Measurements from ENCODE around the gene PUSL1.

PUSL1 gene

DNA sequence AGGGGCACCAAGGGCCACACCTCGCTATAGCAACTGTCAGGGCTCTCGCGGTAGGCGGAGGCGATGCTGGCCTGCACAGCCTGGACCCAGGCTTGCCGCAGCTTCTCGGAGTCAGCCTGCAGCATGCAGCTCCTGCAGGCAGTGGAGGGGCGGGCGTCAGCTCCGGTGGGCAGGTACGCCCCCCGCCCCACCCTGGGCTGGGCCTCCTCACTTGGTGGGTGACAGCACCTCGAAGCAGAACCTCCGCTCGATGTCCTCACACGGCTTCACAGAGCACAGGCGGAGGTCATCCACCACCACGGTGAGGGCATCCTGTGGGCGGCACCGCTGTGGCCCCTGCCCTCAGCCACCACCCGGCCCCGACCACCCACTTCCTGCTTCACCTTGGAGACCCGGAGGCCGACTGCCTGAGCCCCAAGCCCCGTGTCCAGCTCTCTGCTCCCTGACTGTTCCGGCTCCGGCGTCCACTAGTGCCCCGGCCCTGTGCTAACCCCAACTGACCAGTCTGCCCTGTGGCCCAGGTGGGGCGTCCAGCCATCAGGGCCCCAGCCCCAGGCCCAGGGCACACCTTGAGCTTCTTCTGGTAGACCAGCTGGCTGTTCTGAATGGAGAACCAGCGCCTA is 10.5 kb upstream of the PUSL1 start (continued):
- TF ChIP-seq, protein P1, sequence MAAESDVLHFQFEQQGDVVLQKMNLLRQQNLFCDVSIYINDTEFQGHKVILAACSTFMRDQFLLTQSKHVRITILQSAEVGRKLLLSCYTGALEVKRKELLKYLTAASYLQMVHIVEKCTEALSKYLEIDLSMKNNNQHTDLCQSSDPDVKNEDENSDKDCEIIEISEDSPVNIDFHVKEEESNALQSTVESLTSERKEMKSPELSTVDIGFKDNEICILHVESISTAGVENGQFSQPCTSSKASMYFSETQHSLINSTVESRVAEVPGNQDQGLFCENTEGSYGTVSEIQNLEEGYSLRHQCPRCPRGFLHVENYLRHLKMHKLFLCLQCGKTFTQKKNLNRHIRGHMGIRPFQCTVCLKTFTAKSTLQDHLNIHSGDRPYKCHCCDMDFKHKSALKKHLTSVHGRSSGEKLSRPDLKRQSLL (tag by site-specific recombination; IDR thresholded peaks at IDR 0.05) = no peak
- TF ChIP-seq KLF9 (tag by site-specific recombination; IDR thresholded peaks at IDR 0.05; ENCODE audit: low read depth) (no peak), ZNF747 (tag by site-specific recombination; IDR thresholded peaks at IDR 0.05) (no peak), ZNF350 (tag by site-specific recombination; IDR thresholded peaks at IDR 0.05) (no peak), ZNF660 (tag by site-specific recombination; IDR thresholded peaks at IDR 0.05) (no peak), ZNF114 (tag by site-specific recombination; IDR thresholded peaks at IDR 0.05) (no peak), ZNF146 (tag by site-specific recombination; IDR thresholded peaks at IDR 0.05) (no peak), ZNF501 (tag by site-specific recombination; IDR thresholded peaks at IDR 0.05) (no peak), ZFP37 (tag by site-specific recombination; IDR thresholded peaks at IDR 0.05) (no peak), ZNF624 (tag by site-specific recombination; IDR thresholded peaks at IDR 0.05) (no peak), BCL11B (tag by site-specific recombination; IDR thresholded peaks at IDR 0.05; ENCODE audit: low read depth) (peak; percentile 48), ZBTB21 (tag by site-specific recombination; IDR thresholded peaks at IDR 0.05) (no peak), ZNF248 (tag by site-specific recombination; IDR thresholded peaks at IDR 0.05) (no peak), ZBTB7A (tag by site-specific recombination; IDR thresholded peaks at IDR 0.05; ENCODE audit: low read depth) (peak; percentile 96), PRDM1 (tag by site-specific recombination; IDR thresholded peaks at IDR 0.05) (no peak), GLIS1 (tag by site-specific recombination; IDR thresholded peaks at IDR 0.05) (no peak), ZNF48 (tag by site-specific recombination; IDR thresholded peaks at IDR 0.05) (no peak), GFI1B (tag by site-specific recombination; IDR thresholded peaks at IDR 0.05) (no peak), ZBTB8A (tag by site-specific recombination; IDR thresholded peaks at IDR 0.05) (no peak), ZNF768 (tag by site-specific recombination; IDR thresholded peaks at IDR 0.05) (no peak), ZNF560 (tag by site-specific recombination; IDR thresholded peaks at IDR 0.05; ENCODE audit: borderline replicate concordance) (no peak), TRIM28 (IDR thresholded peaks at IDR 0.05; ENCODE audit: borderline replicate concordance, low read length) (no peak), ZNF701 (tag by site-specific recombination; IDR thresholded peaks at IDR 0.05) (no peak), ZNF223 (tag by site-specific recombination; IDR thresholded peaks at IDR 0.05) (no peak), ZNF175 (tag by site-specific recombination; IDR thresholded peaks at IDR 0.05) (no peak)
- TF ChIP-seq, protein P2, sequence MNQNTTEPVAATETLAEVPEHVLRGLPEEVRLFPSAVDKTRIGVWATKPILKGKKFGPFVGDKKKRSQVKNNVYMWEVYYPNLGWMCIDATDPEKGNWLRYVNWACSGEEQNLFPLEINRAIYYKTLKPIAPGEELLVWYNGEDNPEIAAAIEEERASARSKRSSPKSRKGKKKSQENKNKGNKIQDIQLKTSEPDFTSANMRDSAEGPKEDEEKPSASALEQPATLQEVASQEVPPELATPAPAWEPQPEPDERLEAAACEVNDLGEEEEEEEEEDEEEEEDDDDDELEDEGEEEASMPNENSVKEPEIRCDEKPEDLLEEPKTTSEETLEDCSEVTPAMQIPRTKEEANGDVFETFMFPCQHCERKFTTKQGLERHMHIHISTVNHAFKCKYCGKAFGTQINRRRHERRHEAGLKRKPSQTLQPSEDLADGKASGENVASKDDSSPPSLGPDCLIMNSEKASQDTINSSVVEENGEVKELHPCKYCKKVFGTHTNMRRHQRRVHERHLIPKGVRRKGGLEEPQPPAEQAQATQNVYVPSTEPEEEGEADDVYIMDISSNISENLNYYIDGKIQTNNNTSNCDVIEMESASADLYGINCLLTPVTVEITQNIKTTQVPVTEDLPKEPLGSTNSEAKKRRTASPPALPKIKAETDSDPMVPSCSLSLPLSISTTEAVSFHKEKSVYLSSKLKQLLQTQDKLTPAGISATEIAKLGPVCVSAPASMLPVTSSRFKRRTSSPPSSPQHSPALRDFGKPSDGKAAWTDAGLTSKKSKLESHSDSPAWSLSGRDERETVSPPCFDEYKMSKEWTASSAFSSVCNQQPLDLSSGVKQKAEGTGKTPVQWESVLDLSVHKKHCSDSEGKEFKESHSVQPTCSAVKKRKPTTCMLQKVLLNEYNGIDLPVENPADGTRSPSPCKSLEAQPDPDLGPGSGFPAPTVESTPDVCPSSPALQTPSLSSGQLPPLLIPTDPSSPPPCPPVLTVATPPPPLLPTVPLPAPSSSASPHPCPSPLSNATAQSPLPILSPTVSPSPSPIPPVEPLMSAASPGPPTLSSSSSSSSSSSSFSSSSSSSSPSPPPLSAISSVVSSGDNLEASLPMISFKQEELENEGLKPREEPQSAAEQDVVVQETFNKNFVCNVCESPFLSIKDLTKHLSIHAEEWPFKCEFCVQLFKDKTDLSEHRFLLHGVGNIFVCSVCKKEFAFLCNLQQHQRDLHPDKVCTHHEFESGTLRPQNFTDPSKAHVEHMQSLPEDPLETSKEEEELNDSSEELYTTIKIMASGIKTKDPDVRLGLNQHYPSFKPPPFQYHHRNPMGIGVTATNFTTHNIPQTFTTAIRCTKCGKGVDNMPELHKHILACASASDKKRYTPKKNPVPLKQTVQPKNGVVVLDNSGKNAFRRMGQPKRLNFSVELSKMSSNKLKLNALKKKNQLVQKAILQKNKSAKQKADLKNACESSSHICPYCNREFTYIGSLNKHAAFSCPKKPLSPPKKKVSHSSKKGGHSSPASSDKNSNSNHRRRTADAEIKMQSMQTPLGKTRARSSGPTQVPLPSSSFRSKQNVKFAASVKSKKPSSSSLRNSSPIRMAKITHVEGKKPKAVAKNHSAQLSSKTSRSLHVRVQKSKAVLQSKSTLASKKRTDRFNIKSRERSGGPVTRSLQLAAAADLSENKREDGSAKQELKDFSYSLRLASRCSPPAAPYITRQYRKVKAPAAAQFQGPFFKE (tag by site-specific recombination; IDR thresholded peaks at IDR 0.05; ENCODE audit: borderline replicate concordance) = no peak
- TF ChIP-seq, protein P3, sequence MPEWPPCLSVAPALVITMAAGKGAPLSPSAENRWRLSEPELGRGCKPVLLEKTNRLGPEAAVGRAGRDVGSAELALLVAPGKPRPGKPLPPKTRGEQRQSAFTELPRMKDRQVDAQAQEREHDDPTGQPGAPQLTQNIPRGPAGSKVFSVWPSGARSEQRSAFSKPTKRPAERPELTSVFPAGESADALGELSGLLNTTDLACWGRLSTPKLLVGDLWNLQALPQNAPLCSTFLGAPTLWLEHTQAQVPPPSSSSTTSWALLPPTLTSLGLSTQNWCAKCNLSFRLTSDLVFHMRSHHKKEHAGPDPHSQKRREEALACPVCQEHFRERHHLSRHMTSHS (tag by site-specific recombination; IDR thresholded peaks at IDR 0.05) = no peak
- TF ChIP-seq, protein P4, sequence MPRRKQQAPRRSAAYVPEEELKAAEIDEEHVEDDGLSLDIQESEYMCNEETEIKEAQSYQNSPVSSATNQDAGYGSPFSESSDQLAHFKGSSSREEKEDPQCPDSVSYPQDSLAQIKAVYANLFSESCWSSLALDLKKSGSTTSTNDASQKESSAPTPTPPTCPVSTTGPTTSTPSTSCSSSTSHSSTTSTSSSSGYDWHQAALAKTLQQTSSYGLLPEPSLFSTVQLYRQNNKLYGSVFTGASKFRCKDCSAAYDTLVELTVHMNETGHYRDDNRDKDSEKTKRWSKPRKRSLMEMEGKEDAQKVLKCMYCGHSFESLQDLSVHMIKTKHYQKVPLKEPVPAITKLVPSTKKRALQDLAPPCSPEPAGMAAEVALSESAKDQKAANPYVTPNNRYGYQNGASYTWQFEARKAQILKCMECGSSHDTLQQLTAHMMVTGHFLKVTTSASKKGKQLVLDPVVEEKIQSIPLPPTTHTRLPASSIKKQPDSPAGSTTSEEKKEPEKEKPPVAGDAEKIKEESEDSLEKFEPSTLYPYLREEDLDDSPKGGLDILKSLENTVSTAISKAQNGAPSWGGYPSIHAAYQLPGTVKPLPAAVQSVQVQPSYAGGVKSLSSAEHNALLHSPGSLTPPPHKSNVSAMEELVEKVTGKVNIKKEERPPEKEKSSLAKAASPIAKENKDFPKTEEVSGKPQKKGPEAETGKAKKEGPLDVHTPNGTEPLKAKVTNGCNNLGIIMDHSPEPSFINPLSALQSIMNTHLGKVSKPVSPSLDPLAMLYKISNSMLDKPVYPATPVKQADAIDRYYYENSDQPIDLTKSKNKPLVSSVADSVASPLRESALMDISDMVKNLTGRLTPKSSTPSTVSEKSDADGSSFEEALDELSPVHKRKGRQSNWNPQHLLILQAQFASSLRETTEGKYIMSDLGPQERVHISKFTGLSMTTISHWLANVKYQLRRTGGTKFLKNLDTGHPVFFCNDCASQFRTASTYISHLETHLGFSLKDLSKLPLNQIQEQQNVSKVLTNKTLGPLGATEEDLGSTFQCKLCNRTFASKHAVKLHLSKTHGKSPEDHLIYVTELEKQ (tag by site-specific recombination; IDR thresholded peaks at IDR 0.05; ENCODE audit: borderline replicate concordance) = no peak
- TF ChIP-seq, protein P5, sequence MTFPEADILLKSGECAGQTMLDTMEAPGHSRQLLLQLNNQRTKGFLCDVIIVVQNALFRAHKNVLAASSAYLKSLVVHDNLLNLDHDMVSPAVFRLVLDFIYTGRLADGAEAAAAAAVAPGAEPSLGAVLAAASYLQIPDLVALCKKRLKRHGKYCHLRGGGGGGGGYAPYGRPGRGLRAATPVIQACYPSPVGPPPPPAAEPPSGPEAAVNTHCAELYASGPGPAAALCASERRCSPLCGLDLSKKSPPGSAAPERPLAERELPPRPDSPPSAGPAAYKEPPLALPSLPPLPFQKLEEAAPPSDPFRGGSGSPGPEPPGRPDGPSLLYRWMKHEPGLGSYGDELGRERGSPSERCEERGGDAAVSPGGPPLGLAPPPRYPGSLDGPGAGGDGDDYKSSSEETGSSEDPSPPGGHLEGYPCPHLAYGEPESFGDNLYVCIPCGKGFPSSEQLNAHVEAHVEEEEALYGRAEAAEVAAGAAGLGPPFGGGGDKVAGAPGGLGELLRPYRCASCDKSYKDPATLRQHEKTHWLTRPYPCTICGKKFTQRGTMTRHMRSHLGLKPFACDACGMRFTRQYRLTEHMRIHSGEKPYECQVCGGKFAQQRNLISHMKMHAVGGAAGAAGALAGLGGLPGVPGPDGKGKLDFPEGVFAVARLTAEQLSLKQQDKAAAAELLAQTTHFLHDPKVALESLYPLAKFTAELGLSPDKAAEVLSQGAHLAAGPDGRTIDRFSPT (tag by site-specific recombination; IDR thresholded peaks at IDR 0.05) = peak; percentile 79

Measured in HEK293 (cell line).